ENCODE results near the gene FLAD1.
A peak's percentile ranks its signal among the peaks of the same experiment; 100 is the strongest.

Gene FLAD1

DNA sequence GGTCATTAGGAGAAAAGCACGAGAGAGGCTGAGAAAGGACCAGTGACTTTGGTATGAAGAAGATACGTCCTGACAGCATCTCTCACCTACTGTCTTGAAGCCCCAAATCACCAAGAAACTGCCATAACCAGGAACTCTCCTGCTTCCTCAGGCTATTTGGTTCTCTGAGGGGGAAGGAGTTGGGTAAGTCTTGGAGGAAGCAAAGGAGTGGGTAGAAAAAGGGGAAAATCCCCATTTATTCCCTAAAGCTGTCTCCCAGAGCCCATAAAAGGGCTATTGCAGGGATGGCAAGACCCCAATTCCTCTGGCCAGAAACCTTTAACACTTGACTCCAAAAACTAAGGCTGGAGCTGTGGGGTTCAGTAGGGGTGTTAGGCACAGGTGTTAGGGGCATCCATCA lies 25.1 kb upstream of the FLAD1 start:
- H3K36me3 ChIP-seq = peaks cover 0 to 22% (median 16%) of the 10 kb centered on the region in 3 donors
- H3K27me3 ChIP-seq = no peaks in the 10 kb centered on the region
- no peak for DNase-seq
- TF ChIP-seq, protein P1, sequence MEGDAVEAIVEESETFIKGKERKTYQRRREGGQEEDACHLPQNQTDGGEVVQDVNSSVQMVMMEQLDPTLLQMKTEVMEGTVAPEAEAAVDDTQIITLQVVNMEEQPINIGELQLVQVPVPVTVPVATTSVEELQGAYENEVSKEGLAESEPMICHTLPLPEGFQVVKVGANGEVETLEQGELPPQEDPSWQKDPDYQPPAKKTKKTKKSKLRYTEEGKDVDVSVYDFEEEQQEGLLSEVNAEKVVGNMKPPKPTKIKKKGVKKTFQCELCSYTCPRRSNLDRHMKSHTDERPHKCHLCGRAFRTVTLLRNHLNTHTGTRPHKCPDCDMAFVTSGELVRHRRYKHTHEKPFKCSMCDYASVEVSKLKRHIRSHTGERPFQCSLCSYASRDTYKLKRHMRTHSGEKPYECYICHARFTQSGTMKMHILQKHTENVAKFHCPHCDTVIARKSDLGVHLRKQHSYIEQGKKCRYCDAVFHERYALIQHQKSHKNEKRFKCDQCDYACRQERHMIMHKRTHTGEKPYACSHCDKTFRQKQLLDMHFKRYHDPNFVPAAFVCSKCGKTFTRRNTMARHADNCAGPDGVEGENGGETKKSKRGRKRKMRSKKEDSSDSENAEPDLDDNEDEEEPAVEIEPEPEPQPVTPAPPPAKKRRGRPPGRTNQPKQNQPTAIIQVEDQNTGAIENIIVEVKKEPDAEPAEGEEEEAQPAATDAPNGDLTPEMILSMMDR (IDR thresholded peaks at IDR 0.05) = no peak
- H3K27ac ChIP-seq = no peak overlapping the region
- intact Hi-C loops (cut with DNase I; ENCODE audit: low total_unique reads) = no loop called here
- H3K9me3 ChIP-seq = no peaks in the 10 kb centered on the region
- no peak overlapping the region for H3K4me3 ChIP-seq
- peaks cover 7 to 68% (median 56%) of the 10 kb centered on the region in 4 donors for H3K4me1 ChIP-seq

DNA sequence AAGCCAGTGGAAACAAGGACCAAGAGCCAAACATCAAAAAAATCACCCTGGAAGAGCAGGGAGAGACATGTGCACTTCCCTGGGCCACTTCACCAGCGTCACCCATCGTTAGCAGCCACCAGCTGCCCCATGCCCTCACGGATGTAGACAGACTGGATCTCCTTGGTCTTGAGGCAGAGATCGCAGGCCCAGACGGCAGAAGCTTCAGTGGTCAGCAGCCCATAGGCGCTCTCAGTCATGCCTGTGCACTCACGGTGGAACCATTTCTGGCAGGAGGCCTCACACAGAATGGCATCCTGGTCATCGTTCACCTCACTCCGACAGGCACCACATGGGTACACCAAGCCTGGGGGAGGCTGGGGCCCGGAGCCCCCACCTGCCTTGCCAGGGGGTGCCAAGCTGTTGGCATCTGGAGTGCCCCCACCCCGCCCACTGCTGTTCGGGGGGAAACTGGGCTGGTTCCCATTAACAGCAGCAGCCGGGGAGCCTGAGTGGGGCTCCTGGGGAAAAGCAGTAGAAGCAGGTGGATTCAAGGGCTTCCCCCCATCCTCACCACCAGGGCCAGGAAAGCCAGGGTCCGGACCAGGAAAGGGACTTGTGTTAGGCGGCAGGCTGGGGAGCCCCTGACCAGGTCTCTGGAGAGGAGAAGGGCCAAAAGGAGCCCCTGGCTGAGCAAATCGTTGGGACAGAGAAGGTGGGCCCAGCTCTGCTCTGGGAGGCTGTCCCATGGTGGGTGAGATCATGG lies 24.3 kb upstream of the FLAD1 start:
- DNase-seq = no peak
- TF ChIP-seq, protein P1 (IDR thresholded peaks at IDR 0.05) = no peak
- Histone ChIP-seq H3K4me1 (peaks cover 4 to 67% (median 49%) of the 10 kb centered on the region in 4 donors), H3K27me3 (no peaks in the 10 kb centered on the region), H3K9me3 (no peaks in the 10 kb centered on the region), H3K36me3 (peaks cover 0 to 30% (median 24%) of the 10 kb centered on the region in 3 donors), H3K27ac (no peak overlapping the region), H3K4me3 (no peak overlapping the region)
- intact Hi-C loops (cut with DNase I; ENCODE audit: low total_unique reads) = no loop called here

DNA sequence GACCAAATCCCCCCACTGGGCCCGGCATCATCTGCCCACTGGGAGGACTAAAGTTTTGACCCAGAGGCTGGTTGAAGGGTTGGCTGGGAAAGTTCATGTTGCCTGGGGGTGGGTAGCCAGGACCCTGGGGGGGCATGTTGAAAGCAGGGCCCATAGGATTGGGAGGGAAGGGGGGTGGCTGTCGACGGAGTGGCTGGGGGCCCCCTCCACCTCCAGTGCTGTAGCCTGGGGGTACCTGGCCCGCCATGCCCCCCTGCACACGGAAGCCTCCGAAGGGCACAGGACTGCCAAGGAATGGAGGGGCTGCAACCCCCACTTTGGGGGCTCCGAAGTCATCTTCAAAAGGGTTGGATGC lies 23.7 kb upstream of the FLAD1 start:
- TF ChIP-seq, protein P1 (IDR thresholded peaks at IDR 0.05) = no peak

DNA sequence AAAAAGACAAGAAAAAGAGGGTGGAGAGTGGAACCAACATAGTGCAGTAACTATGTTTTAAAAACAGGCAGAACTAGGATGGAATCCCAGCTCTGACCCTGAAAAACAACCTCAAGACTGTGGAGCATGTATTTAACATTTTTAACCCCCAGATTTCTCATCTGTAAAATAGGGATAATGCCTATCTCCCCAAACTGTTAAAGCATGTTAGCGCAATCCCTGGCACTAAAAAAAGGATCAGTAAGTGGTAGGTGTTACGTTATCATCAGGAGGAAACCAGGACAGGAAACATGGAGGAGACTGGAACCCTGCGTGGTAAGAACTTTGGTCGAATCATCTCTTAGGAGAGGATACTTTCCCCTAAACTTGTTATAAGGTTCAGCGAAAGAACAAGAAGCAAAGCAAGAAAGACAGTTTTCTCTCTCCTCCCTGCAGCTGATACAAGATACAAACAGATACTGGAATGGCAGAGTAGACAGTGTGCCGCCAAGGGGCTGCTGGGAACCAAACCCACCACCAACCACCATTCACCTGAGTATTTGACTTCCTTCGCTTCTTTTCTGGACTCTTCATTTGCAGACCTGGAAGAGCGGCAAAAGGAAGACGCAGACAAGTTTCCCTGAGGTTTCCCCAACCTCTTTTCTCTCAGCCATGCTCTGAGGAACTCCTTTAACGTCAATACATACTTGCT lies 22.6 kb upstream of the FLAD1 start:
- TF ChIP-seq, protein P1 (IDR thresholded peaks at IDR 0.05) = no peak
- DNase-seq = no peak
- Histone ChIP-seq H3K36me3 (peaks cover 11 to 47% (median 40%) of the 10 kb centered on the region in 3 donors), H3K9me3 (no peaks in the 10 kb centered on the region), H3K27me3 (no peaks in the 10 kb centered on the region), H3K4me1 (peaks cover 0 to 53% (median 33%) of the 10 kb centered on the region in 4 donors), H3K4me3 (peak overlapping the region; percentile 77 to 78), H3K27ac (peak overlapping the region; percentile 95 to 98)
- intact Hi-C loops (cut with DNase I; ENCODE audit: low total_unique reads) = loop anchor here (5.0 kb wide), 3 partner anchors 37 to 102 kb away; partner anchors contain the start of gene EFNA4

More for the DNA sequence above, 23.7 kb upstream of the FLAD1 start:
- H3K27ac ChIP-seq = no peak overlapping the region
- H3K36me3 ChIP-seq = peaks cover under 1 to 35% (median 28%) of the 10 kb centered on the region in 3 donors
- H3K9me3 ChIP-seq = no peaks in the 10 kb centered on the region
- H3K4me3 ChIP-seq = no peak overlapping the region
- no peaks in the 10 kb centered on the region for H3K27me3 ChIP-seq
- intact Hi-C loops (cut with DNase I; ENCODE audit: low total_unique reads) = no loop called here
- no peak for DNase-seq
- peaks cover 0 to 62% (median 44%) of the 10 kb centered on the region in 4 donors for H3K4me1 ChIP-seq

DNA sequence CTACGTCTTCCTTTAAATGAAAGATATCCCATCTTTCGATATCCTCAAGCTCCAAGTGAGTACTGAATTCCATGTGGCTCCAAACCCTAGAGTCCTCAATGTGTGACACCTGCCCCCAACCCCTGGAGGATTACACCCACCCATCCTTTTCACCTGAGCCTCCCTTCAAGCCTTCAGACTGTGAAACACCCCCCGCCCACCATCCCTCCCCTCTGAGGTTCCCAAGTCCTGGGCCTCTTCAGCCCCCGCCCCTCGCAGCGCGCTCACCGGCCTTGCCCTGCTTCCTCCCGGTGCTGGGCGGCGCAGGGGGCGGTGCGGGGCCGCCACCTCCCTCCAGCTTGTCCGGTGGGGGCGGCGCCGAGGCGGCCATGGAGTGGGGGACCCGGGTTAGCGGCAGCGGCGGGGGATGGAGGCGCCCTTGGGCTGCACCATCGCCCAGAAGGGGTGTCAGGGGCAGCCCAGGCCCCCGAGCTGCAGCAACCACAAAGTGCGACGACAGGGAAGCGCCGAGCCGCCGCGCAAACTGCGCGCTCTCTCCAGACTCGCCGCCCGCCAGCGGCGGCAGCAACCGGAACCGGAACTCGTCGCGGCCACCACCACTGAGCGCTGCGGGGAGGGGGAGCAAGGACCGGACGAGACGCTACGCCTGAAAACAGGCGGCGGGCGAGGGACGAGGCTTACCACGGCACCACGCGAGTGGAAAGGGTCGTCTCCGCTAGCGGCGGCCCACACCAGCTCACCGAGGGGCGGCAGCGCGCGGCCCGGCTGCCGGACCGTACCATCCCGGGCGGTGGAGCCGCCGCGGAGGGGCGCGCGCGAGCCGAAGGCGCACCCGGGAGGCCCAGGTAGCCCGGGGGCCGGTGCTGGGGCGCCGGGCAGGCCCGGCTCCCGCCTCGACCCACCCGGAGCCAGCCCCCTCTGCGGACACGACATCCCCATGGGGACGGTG lies 21.7 kb upstream of the FLAD1 start, which contains the start of gene PYGO2:
Gene PYGO2 (minus strand): TSS at position 576 of the 949 bp plus-strand sequence. CDS start 206 bp downstream, at position 370.
- peaks cover 0 to 49% (median 32%) of the 10 kb centered on the region in 4 donors for H3K4me1 ChIP-seq
- TF ChIP-seq, protein P1 (IDR thresholded peaks at IDR 0.05) = peak; percentile 49 to 62
- peaks cover 20 to 56% (median 49%) of the 10 kb centered on the region in 3 donors for H3K36me3 ChIP-seq
- H3K9me3 ChIP-seq = no peaks in the 10 kb centered on the region
- DNase-seq = peak; percentile 75 to 89
- no peaks in the 10 kb centered on the region for H3K27me3 ChIP-seq
- H3K4me3 ChIP-seq = peak within 1 kb of the TSS; percentile 77 to 78
- peak within 1 kb of the TSS; percentile 95 to 98 for H3K27ac ChIP-seq
- intact Hi-C loops (cut with DNase I; ENCODE audit: low total_unique reads) = loop anchor here (5.0 kb wide), 3 partner anchors 36 to 101 kb away; partner anchors contain the start of gene EFNA4

Measured in tibial artery (tissue), 4 donors.